ENCODE measurements around the gene CAB39.
"Not testable (repeated sequence)": the region's sequence is repeated elsewhere in the genome, so short reads cannot be mapped to it uniquely, and the experiment has no call there.

CAB39 gene

DNA sequence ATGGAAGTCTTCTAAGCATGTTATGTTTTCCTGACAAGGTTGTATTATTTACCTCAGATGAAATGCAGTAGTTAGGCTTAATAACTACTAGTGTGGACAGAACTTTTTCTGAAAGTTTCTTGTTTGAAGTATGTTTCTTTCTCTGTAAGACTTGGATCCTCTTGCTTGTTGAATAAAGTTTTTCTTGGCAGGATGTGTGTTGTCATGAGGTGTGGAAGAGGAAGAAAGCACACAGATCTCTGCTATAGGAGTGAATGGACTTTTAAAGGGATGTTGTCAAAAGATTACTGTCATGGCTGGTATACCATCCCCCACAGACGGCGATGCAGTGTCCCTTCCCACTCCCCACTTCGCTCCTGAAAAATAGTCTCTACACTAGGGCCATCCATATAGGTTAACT, 2.6 kb downstream of the CAB39 start:
- DNase-seq (ENCODE audit: low read depth), result no peak

GRCh38 chr2:230716588-230716987, 3.9 kb downstream of the CAB39 start:
- no peak for DNase-seq (ENCODE audit: low read depth)

DNA sequence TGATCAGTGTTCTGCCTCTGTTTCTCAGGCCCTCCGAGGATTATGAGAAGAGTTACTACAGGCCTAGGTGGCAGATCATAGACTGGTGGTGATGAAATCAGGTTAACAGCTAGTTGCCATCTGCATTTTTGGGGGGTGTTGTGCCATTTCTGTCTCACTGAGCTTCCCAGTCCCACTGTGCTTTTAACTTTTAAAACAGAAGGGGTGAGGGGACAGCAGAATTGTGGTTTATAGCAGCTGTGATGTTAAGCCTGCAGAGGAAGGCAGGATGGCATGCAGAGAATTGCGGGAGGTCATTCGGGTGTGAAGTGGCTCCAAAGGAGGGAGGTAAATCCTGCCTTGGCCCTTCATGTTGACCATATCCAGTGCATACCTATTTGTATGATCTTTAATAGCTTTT, 5.0 kb downstream of the CAB39 start:
- no peak for DNase-seq (ENCODE audit: low read depth)

DNA sequence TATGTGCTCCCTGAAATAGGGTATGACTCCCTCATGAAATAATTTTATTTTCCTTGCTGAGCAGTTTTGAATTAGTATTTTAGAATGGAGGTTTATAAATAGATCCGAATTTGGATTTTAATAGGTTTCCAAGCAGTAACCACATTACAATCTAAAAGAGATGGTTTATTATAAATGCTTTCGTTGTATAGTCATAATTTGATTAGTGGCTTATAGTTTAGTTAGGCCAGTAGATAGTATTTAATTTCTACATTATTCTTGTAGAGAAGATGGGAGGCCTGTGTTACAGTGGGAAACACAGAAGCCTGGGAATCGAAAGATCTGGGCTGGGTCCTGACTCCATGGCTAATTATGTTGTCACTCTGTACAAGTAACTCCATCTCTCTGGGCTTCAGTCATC, 6.7 kb downstream of the CAB39 start:
- DNase-seq (ENCODE audit: low read depth), result no peak

DNA sequence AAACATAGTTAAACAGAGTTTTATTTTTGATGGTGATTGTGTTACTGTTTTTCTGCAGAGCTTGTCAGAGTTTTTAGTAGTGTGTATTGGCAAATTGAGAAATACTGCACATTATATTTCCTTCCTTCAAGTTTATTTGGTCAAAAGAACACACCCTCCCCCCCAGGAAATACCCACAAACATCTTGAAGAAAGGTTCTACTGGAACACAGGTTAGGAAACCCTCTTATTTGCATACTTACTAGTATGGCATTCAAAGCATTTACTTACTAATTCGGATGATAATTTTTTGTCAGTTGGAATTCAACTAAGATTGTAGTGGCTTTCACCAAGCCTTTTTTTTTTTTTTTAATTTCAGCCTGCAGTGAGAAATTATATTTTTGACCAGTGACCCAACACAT, 9.1 kb downstream of the CAB39 start:
- DNase-seq (ENCODE audit: low read depth), result no peak

GRCh38 chr2:230722207-230722885, 9.7 kb downstream of the CAB39 start:
- DNase-seq (ENCODE audit: low read depth), result no peak

- no peak for DNase-seq (ENCODE audit: low read depth)
These were observed 10.7 kb downstream of the CAB39 start for GRCh38 chr2:230723363-230723762.

DNA sequence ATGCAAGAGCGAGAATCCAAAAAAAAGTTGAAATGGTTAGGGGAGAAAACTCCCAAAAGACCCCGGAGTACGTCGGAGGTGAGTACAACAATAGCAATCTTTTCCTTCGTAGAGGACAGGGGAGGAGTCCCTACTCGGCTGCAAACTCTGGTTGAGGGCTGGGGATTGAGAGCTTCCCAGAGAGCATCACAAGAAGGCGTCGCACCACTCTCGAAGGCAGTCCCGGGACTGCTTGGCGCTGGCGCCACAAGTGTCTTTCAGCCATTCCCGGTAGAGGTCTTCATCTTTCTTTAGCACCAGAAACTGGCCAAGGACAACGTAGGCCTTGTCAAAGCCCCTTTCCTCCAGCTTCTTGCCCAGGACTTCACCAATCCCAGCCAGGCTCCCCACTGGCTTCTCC, 12.3 kb downstream of the CAB39 start:
- not testable (repeated sequence) for DNase-seq (ENCODE audit: low read depth)

GRCh38 chr2:230731512-230731911, 18.9 kb downstream of the CAB39 start:
- DNase-seq (ENCODE audit: low read depth), result no peak

- no peak for DNase-seq (ENCODE audit: low read depth)
These were observed 20.3 kb downstream of the CAB39 start for GRCh38 chr2:230732914-230733401.

DNA sequence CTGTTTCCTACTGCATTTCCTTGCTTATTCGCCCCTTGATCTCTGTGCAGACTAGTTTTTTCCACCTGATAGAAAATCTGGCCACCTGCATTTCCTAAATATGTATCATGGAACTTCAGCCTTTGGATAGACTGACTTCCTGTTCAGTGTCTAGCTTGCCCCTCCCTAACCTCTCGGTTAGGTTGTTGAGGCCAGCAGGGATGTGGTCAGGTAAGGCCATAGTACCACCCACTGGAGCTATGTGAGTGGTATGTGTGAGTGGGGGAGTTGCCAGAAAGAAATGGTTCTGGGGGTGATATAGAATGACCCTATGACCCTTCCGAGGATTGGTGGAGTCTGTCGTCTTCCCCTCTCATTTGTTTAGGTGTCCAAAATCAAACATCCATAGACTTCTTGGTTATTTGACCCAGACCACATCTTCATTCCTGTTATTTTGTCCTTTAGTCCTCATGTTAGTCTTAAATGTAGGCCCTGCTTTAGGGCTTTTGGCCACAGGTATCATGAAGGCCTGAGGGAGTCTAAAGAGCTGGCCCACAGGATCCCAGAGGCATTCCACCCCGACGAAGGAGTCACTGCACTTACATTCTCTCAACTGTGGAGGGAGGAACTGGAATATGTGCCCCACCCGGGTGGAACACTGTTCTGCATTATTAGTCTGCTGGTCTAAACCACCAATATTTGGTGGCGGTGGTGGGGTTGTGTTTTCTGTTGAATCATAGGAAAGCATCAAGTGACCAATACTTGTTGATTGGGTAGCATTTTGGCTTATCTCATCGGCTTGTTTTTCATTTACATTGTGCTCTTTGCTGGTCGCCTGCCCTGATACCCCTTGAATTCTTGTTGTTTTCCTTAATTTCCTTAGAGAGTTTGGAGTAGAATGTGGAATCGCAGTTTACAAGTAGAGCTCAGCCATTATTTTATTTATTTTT, 21.9 kb downstream of the CAB39 start:
- no peak for DNase-seq (ENCODE audit: low read depth)

DNA sequence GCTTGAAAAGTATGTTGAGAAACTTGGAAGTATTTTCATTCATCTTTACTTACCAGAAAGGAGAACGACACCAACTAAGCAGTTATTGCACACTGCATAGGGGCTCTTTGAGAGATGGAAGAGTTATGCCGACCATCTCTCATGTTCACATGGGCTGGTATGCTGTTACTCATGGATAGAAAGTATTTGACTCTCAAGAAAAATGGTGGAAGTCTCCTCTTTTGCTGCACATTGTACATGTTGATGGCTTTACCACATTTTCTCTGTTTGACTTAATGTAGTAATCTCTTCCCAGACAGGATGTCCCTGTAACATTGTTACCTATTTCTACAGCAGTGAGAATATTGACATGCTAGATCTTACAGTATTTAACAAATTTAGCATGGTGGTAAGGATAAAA, 23.2 kb downstream of the CAB39 start:
- DNase-seq (ENCODE audit: low read depth), result no peak

DNA sequence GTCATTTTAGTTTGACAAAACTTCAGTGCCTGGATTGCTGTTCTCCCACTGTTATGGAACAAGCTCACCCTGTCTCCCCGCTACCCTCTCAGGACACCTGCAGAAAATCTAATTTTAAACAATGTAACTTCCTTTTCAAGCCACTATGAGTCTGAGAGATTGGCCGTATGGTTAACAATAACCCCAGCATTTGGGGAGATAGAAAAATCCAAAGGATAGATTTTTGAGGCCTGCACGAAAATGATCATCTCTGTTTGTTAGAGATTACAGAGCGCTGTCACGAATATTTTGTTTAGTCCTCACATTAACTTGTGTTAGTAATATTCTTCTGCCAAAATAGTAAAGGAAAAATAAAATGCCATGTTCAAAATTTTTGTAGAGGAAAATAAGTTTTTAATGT, 24.7 kb downstream of the CAB39 start:
- DNase-seq (ENCODE audit: low read depth), result no peak

DNA sequence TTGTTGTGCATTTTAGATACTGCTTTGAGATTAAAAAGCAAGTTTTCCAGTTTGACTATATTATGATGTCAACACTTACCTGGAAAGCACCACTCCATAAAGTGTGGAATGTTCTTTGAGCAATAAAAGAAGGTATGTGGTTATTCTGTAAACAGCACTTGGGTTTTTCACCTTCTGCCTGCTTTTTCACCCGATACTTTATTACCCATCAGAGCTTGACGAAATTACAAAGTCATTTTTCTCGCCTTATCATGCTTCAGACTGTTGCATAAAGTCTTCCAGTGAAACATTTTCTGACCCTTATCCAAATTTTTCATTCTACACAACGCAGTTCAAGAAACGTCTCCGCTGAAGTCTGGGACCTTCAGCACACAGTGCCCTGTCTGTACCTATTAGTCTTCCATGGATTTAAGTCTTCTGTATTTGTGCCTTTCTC, 25.2 kb downstream of the CAB39 start:
- DNase-seq (ENCODE audit: low read depth), result no peak

DNA sequence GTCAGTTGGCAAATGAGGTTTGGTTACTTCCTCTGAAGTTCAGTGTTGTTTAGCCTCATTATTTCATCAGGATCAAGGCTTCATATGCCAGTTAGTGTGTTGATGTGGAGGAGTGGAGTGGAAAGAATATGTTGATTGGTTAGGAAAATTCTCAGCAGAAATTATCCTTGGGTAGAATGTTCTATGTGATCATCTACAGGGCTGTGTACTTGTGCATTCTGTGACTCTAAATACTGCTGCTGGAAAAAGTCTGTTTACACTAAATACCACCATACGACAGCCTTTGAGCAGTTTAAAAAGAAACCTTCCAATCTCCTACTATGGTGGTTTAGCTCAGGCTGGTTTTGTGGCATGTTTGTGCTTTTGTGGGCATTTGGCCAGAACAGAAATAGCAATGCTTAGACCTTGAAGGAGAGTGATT, 25.8 kb downstream of the CAB39 start:
- DNase-seq (ENCODE audit: low read depth), result no peak

DNA sequence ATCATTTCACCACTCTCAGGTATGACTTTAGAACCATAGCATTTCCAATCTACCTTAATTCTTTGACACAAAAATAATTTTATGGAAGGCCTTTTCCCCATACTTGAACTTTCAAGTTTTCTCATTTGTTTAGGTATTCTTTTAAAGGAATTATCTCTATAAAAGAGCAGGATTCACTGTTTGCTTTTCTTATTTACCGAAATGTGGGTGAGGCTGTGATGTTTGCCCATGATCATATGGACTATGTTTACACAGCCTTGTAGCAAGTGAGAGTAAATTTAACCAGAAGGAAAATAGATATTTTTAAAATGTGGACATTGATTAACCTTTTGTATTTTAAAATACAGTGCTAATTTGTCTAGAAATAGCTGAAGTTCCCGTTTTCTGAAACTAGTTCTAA, 26.3 kb downstream of the CAB39 start:
- no peak for DNase-seq (ENCODE audit: low read depth)

DNA sequence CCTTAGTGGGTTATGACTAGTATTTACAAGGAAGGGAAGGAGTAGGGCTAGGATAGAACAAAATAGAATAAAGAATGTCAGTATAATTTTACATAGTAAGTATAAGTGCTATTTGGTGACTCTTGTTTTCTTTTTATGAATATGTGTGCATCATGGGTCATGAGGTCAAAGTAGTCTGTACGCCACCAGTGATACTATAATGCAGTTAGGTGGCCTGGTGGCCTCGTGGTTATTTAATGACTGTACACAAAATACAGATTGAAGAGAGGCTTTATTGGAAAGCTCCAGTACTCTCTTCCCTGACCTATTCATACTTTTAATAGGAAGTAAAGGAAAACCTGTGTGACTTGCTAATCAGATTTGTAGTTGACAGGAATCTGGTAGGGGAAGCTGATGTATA, 27.3 kb downstream of the CAB39 start:
- DNase-seq (ENCODE audit: low read depth), result no peak

- DNase-seq (ENCODE audit: low read depth), result no peak
These were observed 30.1 kb downstream of the CAB39 start for GRCh38 chr2:230742781-230743180.

DNA sequence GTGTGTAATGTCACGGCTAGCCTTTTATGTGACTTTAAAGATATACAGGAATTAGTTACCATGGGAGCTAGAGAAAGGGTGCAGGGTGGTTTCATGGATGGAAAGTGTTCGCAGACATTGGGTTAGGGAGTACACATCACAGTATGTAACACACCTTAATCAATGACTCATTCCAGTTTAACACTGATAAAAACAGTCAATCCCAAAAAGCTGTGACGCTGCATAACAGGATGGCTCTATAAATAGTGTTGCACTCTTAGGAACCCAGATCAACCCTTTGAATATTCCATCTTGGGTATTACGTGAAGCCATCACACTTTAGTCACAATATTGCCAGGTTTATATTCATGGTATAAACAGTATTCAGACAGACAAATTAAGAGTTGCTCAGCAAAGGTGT, 33.6 kb downstream of the CAB39 start:
- no peak for DNase-seq (ENCODE audit: low read depth)

GRCh38 chr2:230748087-230748486, 35.4 kb downstream of the CAB39 start:
- DNase-seq (ENCODE audit: low read depth), result no peak

- DNase-seq (ENCODE audit: low read depth), result no peak
These were observed 36.5 kb downstream of the CAB39 start for GRCh38 chr2:230749111-230749510.

DNA sequence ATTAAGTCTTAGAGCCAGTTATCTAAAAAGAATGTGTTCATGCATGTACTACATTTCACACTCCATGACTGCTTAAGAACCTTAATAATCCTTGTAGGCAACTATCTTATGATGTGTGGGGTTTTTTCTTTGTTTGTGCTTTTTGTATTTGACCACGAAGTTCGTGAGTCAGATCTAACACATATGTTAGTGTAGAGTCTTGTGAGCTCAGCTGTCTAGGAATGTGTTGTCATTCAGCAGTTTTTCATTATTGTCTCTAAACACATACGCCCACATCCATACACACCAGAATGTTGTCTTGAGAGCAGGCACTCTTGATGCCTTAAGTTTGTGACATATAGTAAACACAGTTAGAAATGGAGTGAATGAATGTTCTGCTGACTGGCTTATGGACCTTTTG, 38.4 kb downstream of the CAB39 start:
- peak; percentile 37 for DNase-seq (ENCODE audit: low read depth)

DNA sequence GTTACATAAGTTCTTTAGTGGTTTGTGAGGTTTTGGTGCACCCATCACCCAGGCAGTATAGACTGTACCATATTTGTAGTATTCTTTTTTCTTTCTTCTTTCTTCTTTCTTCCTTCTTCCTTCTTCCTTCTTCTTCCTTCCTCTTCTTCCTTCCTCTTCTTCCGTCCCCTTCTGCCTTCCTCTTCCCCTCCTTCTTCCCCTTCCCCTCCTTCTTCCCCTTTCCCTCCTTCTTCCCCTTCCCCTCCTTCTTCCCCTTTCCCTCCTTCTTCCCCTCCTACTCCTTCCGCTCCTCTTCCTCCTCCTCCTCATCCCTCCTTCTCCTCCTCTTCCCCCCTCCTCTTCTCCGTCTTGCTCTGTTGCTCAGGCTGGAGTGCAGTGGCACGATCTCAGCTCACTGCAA, 41.6 kb downstream of the CAB39 start:
- no peak for DNase-seq (ENCODE audit: low read depth)

All from GM04503 (cell line).